SHP77 (cell line): ENCODE results near the gene GGN.
"Not testable (repeated sequence)": the region's sequence is repeated elsewhere in the genome, so short reads cannot be mapped to it uniquely, and the experiment has no call there.

ENCODE experiments used
- DNase-seq, 2 experiments: peaks; one replicate each; lab custom pipeline; 2025; lab: John Stamatoyannopoulos, UW

GGN gene, protein sequence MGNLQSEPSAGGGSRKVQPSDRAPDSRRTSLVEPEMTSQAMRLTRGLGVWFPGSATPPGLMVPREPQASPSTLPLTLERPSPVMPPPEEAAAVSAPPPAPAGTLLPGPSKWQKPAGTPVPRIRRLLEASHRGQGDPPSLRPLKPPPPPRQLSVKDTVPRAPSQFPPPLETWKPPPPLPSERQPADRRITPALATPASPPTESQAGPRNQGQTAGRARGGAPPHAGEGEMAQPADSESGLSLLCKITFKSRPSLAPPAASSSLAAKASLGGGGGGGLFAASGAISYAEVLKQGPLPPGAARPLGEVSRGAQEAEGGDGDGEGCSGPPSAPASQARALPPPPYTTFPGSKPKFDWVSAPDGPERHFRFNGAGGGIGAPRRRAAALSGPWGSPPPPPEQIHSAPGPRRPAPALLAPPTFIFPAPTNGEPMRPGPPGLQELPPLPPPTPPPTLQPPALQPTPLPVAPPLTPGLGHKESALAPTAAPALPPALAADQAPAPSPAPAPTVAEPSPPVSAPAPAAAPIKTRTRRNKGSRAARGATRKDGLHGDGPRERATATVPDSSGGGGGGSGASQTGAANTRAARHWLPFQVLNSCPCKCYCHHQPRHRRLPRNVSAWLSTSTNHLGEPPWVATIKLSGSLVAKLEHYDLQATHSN

DNA sequence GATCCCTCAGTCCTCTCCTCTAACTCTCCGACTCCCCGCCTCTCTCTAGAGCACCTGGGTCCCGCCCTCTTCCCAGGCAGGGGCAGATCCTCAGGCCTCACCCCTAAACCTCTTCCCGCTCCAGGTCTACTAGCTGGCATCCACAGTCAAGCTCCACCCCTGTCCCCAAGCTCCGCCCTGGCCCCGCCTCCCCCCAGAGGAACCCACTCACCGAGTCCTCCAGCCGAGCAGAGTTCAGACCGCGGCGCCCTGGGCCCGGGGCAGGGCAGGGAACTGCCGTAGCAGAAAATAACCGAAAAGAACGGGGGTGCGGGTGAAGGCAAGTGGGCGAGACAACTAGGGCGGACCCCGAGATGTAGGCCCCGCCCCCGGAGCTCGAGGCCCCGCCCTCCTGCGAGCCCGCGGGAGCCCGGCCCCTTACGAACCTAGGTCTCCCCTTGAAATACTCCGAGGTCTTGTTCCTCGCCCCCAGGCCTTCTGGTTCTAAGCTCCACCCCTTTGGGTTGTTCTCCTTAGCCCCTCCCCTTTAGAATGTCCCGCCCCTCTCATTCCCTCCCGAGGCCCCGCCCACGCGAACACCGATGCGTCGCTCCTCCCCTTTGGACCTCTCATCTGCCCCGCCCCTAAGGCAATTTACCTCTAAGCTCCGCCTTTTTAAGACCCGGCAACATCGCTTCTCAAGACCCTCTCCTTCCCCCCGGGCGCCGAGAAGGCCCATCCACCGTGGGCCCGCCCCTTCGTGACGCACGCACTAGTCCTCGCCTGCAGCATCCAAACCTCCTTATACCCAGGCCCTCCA, at the start of gene GGN:
Gene GGN, minus strand, starts transcription at position 485 of the 799 bp plus-strand sequence. CDS start 773 bp downstream, outside the sequence.
- peak; percentile 93 to 95 for DNase-seq

DNA sequence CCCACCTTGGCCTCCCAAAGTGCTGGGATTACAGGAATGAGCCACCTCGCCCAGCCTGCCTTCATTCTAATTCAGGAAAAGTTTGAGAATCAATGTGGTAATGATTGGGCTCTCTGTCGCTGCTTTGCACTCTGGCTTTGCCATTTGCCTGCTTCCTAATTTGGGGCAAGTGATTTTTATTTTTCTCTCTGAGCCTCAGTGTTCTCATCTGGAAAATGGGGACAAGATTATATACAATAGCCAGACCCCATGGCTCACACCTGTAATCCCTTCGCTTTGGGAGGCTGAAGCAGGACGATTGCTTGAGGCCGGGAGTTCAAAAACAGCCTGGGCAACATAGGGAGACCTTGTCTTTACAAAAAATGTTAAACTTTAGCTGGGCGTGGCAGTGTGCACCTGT, 49.5 kb upstream of the GGN start:
- DNase-seq: no peak

DNA sequence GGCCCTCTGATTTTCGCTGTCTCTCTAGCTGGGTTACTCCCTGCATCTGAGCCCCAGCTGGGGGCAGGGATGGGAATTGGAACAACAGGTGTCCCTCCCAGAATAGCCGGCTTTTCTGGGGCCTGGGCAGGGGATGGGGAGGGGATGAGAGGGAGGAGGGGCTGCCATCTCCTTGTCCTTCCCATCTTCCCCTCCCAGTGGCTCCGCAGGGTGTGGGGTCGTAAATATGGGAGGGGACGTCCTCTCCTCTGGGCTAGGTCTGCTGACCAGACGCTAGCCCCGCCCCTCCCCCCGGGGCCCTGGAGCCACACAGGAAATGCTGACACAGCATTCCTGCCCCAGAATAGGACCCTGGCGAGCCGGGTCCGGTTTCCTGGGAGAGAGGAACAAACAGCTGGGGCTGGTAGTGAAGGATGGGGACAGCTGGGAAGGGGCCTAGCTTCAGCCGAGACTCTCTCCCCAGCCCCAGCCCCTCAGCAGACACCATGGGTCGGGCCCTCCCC, 46.8 kb upstream of the GGN start:
- no peak for DNase-seq

DNA sequence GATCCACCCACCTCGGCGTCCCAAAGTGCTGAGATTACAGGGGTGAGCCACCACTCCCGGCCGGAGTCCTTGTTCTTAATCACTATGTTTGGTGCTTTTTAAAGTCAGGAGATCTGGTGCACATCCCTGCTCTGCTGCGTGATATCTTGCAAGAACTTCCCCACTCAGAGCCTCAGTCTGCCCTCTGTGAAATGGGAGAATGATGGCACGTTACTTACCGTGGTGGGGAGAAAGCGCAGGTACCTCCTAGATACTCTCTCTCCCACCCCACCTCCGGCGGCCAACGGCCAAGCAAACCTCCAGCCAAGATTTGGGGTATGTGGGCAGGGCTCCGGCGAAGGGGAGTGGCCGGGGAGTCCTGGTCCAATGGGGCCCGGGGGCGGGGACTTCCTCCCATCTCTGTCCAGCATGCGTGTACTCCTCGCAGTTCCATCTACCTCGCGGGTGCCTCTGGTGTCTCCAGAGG, 45.5 kb upstream of the GGN start, which contains the start of gene RYR1:
Gene RYR1, plus strand, starts transcription at position 424 of the 466 bp plus-strand sequence. CDS start 139 bp downstream, outside the sequence.
- no peak for DNase-seq

DNA sequence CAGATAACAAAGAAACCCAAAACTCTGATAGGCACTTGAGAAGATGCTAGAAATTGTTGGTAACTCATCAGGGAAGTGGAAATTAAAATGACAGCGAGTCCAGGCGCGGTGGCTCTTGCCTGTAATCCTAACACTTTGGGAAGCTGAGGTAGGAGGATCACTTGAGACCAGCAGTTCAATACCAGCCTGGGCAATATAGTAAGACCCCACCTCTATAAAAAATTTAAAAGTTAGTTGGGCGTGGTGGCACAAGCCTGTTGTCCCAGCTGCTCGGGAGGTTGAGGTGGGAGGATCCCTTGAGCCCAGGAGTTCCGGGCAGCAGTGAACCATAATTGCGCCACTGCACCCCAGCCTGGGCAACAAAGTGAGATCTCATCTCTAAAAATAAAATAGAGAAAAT, 43.1 kb upstream of the GGN start:
- DNase-seq: no peak

DNA sequence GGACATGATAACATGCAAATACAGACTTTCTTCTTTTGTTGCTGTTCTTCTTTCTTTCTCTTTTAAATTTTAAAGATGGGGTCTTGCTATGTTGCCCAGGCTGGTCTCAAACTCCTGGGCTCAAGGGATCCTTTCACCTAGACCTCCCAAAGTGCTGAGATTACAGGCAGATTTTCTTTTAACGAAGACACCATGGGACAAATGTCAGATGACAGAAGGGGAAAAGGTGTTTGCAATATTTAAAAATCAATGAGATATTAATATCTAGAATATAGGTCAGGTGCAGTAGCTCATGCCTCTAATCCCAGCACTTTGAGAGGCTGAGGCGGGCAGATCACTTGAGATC, 42.0 kb upstream of the GGN start:
- DNase-seq: no peak

DNA sequence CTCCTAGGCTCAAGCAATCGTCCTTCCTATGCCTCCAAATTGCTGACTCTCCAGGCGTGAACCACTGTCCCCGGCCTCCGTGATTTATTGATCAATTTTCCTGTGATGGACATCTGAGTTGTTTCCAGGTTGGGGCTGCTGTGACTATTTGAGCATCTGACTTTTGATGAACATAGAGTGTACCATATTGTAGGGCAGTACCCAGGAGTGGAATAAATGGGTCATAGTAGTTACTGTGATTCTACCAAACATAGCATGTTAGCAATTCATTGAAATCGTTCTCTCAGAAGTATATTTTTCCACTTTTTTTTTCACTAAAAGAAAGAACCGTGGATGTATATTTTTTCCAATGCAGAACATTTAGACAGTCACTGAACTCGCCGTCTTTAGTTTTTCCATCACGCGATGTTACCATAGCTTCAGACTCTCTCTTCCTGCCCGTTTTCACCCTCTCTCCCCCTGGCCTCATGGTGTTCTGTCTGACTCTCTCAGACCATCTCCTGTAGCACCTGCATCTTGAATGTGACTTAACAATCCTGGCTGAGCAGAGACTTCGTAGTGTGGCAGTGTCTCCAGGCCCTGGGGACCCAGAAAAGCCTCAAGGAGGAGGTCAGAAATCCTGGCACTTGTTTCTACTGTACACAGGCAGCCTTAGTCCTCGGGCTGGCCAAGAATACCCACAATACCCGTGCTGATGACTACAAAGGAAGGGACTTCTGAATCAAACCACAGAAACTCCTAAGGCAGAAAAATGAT, 41.4 kb upstream of the GGN start:
- no peak for DNase-seq

DNA sequence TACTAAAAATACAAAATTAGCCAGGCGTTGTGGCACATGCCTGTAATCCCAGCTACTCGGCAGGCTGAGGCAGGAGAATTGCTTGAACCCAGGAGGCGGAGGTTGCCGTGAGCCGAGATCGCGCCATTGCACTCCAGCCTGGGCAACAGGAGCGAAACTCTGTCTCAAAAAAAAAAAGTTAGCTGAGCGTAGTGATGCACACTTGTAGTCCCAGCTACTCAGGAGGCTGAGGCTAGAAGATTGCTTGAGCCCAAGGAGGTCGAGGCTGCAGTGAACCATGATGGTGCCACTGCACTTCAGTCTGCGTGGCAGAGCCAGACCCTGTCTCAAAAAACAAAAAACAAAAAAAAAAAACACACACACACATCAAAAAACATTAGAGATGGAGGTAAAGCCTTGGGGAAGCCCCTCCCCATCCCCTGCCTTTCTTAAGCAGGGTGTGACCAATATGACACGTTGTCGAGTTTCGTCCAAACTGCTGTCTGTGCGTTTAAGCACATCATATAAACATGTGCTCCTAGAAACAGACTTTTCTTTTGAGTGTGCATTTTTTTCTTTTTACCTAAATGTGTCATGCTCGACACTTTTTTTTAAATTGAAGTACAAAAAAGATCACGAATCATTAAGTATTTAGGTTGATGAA, 39.3 kb upstream of the GGN start:
- DNase-seq: not testable (repeated sequence)

DNA sequence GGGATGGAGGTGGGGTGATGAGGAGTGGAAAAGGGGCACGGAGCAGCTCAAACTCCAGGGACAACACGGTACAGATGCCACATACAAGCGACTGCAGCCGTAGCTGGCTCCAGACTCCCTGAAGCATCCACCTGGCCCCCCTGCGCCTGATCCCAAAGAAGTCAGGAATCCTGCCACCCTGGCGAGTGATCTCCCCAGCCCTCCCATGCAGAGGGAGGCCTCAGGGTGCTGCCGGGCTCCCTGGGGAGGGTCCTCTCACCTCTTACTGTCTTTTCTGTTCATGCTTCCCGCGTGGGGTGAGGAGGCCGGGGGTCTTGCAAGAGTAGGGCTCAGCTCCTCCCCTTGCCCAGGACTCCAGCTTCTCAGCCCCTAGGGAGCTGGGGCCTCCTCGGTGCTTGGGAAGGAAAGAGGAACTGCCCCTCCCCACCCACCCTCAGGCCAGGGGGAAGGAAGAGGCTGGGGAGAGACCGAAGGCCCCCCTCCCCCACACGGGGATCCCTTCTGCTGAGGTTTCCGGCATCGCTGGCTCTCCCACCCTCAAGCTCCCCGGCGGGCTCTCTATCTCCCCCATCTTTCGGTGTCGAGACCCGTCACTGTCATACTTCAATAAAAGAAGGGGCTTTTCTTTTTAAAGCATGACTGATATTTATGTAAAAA, 38.1 kb upstream of the GGN start, which contains the start of gene RASGRP4:
Gene RASGRP4, minus strand, starts transcription at position 410 of the 657 bp plus-strand sequence. Its CDS starts 128 bp downstream, at position 282.
- no peak for DNase-seq

DNA sequence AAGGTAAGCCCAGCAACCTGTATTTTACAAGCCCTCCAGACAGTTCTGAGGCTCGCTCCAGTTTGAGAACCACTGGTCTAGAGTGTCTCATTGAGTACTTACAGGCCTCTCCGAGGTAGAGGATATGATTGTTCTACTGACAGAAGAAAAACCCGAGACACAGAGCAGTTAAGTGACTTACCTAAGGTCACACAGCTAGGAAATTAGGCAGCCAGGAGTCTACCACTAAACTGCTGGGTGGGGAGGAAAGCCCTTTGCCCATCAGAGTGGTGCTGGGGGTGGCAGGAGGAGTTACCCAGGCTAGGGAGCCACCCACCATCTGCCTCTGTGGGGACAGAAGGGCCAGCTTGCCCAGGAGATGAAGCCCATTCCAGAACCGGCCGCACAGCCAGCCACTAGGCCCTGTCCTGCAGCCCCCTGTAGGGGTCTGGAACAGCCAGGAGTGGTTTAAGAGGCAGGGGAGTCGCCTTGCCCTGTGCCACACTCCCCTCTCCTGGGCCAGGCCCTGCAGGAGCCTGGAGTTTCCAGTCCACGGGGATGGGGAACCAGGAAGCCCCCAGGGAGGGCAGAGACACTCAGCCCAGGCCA, 37.5 kb upstream of the GGN start:
- no peak for DNase-seq

DNA sequence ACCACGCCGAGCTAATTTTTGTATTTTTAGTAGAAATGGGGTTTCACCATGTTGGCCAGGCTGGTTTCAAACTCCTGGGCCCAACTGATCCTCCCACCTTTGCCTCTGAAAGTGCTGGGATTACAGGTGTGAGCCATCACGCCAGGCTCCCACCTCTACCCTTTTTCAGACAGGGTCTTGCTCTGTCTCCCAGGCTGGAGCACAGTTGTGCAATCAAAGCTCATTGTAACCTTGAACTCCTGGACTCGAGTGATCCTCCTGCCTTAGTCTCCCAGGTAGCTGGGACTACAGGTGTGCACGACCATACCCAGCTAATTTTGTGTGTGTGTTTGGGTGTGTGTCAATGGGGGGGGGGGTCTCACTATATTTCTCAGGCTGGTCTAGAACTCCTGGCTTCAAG, 36.4 kb upstream of the GGN start:
- no peak for DNase-seq

DNA sequence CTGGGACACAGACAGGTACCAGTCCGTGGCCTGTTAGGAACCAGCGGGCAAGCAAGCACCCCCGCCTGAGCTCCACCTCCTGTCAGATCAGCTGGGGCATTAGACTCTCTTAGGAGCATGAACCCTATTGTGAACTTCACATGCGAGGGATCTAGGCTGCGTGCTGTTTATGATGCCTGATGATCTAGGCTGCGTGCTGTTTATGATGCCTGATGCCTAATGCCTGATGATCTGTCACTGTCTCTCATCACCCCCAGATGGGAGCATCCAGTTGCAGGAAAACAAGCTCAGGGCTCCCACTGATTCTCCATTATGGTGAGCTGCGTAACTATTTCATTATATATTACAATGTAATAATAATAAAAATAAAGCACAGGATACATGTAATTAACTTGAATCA, 34.6 kb upstream of the GGN start:
- no peak for DNase-seq

DNA sequence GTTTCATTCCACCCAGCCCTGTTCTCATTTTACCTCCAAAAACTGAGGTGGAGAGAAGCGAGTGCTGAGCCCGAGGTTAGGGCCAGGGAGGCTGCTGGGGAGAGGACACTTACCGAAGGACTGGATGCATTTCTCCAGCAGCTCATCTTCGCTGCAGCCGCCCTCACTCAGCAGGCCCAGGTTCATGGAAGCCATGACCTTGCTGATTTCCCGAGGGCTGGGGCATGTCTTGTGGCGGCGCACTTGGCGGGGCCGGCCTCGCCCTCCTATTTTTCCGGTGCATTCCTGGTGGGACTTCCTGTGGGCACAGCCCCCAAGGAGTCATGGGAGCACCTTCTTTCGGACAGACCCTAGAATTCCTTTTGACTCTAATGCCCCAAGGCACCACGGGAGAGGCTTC, 34.0 kb upstream of the GGN start:
- no peak for DNase-seq

DNA sequence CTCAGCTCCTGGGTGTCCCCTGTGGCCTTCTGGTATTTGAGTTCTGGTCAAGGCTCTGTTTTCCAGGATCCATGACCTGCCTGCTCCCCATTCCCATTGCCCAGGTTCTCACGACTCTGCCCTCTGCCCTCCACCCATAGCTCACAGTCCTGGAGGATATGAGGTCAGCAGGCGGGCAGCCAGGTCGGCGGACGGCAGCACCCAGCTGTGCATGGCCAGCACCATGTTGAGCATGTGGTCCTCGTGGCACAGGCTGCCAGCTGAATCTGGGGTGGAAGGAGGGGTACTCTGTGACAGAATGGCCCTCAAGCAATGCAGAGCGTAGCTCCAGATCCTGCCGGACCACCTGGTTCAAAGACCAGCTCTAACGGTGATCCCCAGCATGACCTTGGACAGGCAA, 33.1 kb upstream of the GGN start:
- no peak for DNase-seq

DNA sequence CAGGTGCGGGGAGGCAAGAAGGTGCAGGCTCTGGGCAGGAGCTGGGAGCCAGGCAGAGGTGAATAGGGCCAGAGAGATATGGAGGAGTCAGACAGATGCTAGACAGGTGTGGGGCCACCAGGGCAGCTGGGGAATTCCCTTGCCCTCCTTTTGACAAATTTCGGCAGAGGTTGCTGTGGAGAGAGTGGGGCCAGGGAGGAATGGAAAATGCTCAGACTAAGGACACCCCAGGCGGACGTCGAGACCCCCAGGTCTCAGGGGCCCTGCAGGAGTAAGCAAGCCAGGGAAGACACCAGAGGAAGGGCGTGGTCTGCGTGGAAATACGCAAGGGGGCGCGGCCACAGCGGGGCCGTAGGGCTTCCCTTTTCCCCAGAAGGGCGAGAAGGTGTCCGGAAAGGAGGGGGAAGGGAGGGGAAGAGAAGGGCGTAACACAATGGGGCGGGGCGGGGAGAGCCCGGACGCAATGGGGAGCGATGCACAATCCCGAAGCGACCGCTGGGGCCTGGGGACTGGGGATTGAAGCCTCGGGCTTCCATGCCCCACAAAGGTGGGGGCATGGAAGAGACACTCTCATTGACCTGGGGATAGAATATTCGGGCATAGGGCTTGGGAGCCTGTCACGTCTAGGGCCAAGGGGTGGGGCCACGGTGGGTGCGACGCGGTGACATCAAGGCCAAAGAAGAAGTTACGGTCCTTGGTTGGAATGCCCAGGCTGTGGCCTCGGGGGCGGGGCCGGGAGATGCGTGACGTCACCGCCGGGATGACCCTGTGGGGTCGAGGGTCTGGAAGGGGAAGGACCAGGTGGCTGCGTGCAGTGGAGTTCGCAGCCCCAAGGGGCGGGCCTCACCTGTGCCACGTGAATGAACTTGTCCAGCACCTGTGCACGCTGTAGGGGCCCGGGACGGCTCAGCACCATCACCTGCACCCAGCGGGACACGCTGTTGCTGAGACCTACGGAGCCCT, 30.0 kb upstream of the GGN start:
- DNase-seq: no peak

DNA sequence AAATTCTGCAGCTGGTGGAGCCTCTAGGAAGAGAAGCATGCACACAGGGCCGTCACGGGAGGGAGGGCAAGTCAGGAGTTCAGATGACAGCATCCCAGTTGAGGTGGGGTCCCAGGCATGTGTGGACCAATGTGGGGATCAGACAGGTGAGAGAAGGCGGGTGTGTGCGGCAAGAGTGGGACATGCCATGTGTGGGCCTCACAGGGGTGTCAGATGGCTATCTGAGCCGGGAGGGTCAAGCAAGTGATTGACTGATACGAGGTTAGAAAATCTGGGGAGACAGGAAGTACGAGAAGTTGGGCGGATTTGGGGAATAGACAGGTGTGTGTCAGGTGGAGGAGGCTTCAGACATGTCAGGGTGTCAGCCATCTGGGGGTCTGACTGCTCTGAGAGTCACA, 29.3 kb upstream of the GGN start:
- no peak for DNase-seq

DNA sequence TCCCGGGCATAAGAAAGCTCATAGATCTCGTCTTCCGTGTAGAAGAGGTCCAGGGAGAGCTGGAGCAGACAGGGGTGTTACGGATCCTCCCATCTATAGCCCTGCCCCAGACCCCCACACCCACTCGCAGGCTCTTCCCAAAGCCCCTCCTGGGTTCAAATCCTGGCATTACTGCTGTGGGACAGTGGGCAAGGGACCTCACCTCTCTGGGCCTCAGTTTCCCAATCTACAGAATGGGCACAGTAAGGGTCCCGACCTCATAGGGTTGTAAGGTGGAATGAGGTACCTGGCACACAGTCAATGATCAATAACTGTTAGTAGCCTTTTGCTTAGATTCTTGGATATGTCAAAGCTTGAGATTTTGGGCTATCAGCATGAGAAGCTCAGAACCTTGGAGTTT, 25.6 kb upstream of the GGN start:
- DNase-seq: no peak

DNA sequence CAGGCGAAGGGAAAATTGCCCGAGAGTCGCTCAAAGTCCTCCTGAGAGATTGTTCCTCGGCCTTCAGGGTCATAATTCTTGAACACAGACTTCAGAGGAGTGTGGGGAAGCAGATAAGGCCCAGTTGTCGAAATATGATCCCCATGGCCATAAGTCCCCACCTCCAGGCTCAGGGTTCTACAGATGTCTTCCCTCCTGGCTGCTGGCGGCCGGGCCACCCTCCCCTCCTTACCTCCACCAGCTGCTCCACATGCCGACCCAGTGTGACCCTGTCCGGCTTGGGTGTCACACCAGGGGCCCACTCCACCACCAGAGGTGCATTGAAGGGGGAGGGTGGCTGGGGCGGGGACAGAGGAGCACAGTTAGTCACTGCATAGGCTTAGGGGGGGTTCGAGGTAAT, 25.1 kb upstream of the GGN start:
- DNase-seq: no peak

DNA sequence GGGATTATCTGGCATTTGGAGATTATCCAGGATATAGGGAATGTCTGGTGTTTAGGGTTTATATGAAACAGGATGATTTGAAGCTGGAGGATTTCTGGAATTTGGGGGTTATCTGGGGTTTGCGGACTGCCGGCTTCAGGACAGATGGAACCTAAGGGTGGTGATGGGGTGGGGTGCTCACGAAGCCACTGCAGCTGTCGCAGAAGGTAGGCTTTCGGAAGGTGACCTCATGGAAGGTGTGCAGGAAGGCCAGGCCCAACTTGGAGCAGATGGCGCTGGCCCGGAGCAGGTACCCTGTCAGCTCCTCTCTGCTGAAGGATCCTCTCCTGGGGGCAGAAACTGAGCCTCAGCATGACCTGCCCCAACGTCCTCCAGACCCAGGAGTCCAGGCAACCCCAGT, 24.7 kb upstream of the GGN start:
- DNase-seq: no peak
